Cerebellar cortex (tissue), 1 donor: ENCODE measurements around the gene TPP1.

ENCODE experiments used
- DNase-seq: peaks from one replicate; pipeline ENCODE4 v3.0.0-alpha.2; 2015; ENCODE audit warnings: low spot score

TPP1 gene

GRCh38 chr11:6563121-6563619 lies 56.1 kb downstream of the TPP1 start:
- no peak for DNase-seq
